GM12874 (cell line): ENCODE results near the gene ELAVL2.

Source experiments
- CTCF ChIP-seq: IDR thresholded peaks from 2 replicates; pipeline ENCODE4 v1.5.1; 2011; ENCODE audit warnings: low read depth, mild to moderate bottlenecking, control low read depth, low read length, moderate library complexity; ENCODE audit not compliant: insufficient read depth

ELAVL2 gene

GRCh38 chr9:23746317-23746716 is 79.7 kb downstream of the ELAVL2 start:
- TF ChIP-seq CTCF: no peak

- no peak for TF ChIP-seq CTCF
Measured at GRCh38 chr9:23743036-23743435, 83.0 kb downstream of the ELAVL2 start.

GRCh38 chr9:23741351-23741750 is 84.7 kb downstream of the ELAVL2 start:
- TF ChIP-seq CTCF: no peak

GRCh38 chr9:23740531-23740930 is 85.5 kb downstream of the ELAVL2 start:
- TF ChIP-seq CTCF: no peak

GRCh38 chr9:23739753-23740152 is 86.3 kb downstream of the ELAVL2 start:
- no peak for TF ChIP-seq CTCF

GRCh38 chr9:23736293-23736692 is 89.7 kb downstream of the ELAVL2 start:
- TF ChIP-seq CTCF: no peak

- TF ChIP-seq CTCF: no peak
Measured at GRCh38 chr9:23733495-23734078, 92.5 kb downstream of the ELAVL2 start.
